ENCODE measurements around the gene SHB. TPM values are rescaled to one million over a fixed set of nuclear protein-coding genes. Genes with fewer than 3 reads are reported as not detected.
A peak's percentile ranks its signal among the peaks of the same experiment; 100 is the strongest.

The SHB gene
- total RNA-seq, 4 donors from 2014 or later = 27.6 to 42.6 (median 34.5) TPM

DNA sequence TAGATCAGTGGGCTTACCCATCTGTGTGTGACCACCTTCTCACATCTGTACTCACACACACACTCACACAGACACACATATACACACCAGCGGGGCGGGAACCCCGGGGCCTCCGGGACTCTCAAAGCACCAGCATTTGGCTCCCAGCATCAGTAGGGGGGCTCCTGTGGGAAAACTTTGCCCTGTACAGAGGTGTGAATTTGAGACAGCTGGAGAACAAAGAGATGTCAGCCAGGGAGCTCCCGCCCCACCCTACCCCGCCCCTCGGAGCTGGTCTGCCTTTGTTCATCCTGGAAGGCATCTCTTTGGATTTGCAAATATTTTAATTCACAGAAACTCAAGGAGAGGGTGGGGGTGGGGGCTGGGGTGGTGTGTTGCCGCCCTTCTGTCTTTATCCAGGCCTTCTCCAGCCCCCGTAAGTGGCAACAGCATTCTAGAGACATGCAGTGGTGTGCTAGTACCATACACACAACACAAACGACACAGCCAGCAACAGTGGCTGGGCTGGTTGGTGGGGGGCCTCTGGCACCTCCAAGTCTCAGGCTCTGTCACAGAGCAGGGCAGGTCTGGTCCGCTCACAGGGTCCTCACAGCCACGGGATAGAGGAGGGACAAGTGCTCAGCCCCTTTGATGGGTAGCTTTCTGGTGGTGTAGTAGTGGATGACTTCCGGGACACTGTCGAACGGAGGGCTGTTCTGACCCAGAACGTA is 149.6 kb downstream of the SHB start:
- H3K4me3 ChIP-seq (ENCODE audit: low read depth, poor library complexity, severe bottlenecking) = no peak overlapping the region
- TF ChIP-seq, protein P1, sequence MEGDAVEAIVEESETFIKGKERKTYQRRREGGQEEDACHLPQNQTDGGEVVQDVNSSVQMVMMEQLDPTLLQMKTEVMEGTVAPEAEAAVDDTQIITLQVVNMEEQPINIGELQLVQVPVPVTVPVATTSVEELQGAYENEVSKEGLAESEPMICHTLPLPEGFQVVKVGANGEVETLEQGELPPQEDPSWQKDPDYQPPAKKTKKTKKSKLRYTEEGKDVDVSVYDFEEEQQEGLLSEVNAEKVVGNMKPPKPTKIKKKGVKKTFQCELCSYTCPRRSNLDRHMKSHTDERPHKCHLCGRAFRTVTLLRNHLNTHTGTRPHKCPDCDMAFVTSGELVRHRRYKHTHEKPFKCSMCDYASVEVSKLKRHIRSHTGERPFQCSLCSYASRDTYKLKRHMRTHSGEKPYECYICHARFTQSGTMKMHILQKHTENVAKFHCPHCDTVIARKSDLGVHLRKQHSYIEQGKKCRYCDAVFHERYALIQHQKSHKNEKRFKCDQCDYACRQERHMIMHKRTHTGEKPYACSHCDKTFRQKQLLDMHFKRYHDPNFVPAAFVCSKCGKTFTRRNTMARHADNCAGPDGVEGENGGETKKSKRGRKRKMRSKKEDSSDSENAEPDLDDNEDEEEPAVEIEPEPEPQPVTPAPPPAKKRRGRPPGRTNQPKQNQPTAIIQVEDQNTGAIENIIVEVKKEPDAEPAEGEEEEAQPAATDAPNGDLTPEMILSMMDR (IDR thresholded peaks at IDR 0.05) = no peak
- TF ChIP-seq POLR2A (IDR thresholded peaks at IDR 0.05) = no peak
- intact Hi-C loops (cut with DNase I; ENCODE audit: low total_unique reads) = loop anchor here (10.0 kb wide), 3 partner anchors 145 to 445 kb away; partner anchors contain the start of gene SHB
- peak in 1 of 2 donors; percentile 66 for DNase-seq (ENCODE audit: low spot score in 2 of 2)
- 80 to 87% methylated on average over 16 of the region's 16 CpGs for WGBS, 2 donors

DNA sequence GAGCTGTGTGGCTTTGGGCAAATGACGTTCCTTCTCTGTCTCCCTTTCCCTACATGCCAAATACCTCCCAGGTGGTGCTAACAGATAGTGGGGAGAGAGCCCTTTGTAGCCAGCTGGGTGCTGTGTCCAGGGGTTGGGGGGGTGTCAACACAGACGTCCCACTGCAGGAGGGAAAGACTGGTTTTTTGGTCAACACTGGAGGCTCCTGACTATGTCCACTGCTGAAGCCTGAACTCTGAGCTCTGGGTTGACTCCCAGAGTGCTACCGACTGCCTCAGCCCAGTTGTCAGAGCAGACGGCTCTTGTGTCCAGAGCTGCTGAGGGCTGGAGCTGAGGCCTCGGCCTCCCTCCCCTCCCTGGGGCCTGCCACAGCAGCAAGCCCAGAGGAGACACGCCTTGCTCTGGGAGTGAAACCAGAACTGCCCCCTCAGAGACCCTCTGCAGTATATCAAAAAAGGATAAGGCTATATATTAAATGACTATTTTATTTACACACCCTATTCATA is 150.3 kb downstream of the SHB start:
- WGBS, 2 donors = 83 to 86% methylated on average over 6 of the region's 6 CpGs
- TF ChIP-seq, protein P1 (IDR thresholded peaks at IDR 0.05) = no peak
- TF ChIP-seq POLR2A (IDR thresholded peaks at IDR 0.05) = no peak
- no peak overlapping the region for H3K4me3 ChIP-seq (ENCODE audit: low read depth, poor library complexity, severe bottlenecking)
- intact Hi-C loops (cut with DNase I; ENCODE audit: low total_unique reads) = loop anchor here (10.0 kb wide), 3 partner anchors 146 to 446 kb away; partner anchors contain the start of gene SHB
- DNase-seq (ENCODE audit: low spot score in 2 of 2) = peak in 1 of 2 donors; percentile 56

- DNase-seq (ENCODE audit: low spot score in 2 of 2) = peak in 1 of 2 donors; percentile 84
- 73 to 87% methylated on average over 21 of the region's 21 CpGs for WGBS, 2 donors
- intact Hi-C loops (cut with DNase I; ENCODE audit: low total_unique reads) = loop anchor here (10.0 kb wide), 3 partner anchors 147 to 447 kb away; partner anchors contain the start of gene SHB
- TF ChIP-seq, protein P1 (IDR thresholded peaks at IDR 0.05) = no peak
- no peak for TF ChIP-seq POLR2A (IDR thresholded peaks at IDR 0.05)
- no peak overlapping the region for H3K4me3 ChIP-seq (ENCODE audit: low read depth, poor library complexity, severe bottlenecking)
Observed at GRCh38 chr9:37917801-37918664, 151.0 kb downstream of the SHB start.

DNA sequence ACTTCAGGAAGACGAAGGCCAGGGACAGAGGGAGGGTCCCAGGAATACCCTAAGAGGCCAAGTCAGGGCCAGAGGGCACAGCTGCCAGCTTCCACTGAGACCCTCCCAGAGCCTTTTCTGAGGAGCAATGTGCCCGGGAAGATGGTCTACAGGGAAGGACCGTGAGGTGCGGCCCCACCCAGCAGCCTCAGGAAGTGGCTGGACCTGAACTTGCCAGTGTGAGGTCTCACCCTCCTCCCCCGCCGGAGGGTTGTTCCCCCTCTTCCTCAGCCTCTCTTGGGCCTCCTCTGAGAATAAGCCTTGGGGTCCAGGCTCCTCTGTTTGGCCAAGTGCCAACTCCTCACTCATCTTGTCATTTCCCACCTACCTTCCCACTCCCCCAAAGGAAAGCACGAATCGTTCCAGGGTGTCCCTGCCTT is 151.7 kb downstream of the SHB start:
- 56 to 60% methylated on average over 8 of the region's 8 CpGs for WGBS, 2 donors
- no peak overlapping the region for H3K4me3 ChIP-seq (ENCODE audit: low read depth, poor library complexity, severe bottlenecking)
- peak in 1 of 2 donors; percentile 75 for DNase-seq (ENCODE audit: low spot score in 2 of 2)
- TF ChIP-seq, protein P1 (IDR thresholded peaks at IDR 0.05) = no peak
- no peak for TF ChIP-seq POLR2A (IDR thresholded peaks at IDR 0.05)
- intact Hi-C loops (cut with DNase I; ENCODE audit: low total_unique reads) = loop anchor here (10.0 kb wide), 3 partner anchors 147 to 447 kb away; partner anchors contain the start of gene SHB

DNA sequence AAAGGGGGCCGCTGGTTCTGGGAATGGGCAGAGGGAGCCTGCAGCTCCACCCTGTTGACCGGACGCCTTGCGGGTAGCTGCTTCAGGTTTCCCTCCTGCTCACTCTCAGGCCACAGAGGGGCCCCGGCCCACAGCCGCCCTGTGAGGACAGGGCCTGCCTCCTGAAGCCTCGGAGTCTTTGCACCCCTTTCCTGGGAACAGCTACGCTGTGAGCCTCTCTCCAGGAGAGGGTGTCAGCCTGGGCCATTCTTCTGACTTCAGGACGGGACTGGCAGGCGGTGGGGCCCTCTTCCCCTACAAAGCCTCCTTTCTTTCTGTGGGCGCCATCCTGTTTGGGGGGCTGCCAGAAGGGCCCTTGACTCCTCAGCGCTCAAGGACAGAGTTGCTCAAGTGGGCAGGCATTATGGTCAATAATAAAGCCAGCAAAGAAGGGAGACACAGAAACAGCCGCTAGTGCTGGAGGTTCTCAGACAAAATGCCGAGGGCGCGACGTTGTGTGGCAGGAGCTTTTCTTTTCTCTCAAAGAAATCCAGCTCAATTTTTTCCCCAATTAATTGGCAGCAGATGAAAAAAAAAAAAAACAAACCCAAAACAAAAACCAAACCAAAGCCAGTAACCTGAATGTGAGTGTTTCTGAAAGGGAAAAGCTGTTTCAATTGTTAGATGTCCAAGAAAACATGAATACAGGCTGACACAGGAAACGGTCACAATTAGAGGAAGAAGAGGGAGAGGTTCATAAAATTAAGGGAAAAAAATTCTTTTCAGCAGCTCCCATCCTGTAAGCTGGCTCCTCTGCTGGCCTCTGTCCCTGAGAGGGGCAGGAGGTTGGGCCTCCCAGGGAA is 152.3 kb downstream of the SHB start:
- no peak for TF ChIP-seq POLR2A (IDR thresholded peaks at IDR 0.05)
- TF ChIP-seq, protein P1 (IDR thresholded peaks at IDR 0.05) = no peak
- 80 to 82% methylated on average over 18 of the region's 18 CpGs for WGBS, 2 donors
- peak in 1 of 2 donors; percentile 74 for DNase-seq (ENCODE audit: low spot score in 2 of 2)
- intact Hi-C loops (cut with DNase I; ENCODE audit: low total_unique reads) = loop anchor here (10.0 kb wide), 3 partner anchors 148 to 448 kb away; partner anchors contain the start of gene SHB
- H3K4me3 ChIP-seq (ENCODE audit: low read depth, poor library complexity, severe bottlenecking) = no peak overlapping the region

Measured in lower leg skin (tissue), 4 donors.